ENCODE data around the gene ADAM29.
"Not testable (repeated sequence)": the region's sequence is repeated elsewhere in the genome, so short reads cannot be mapped to it uniquely, and the experiment has no call there.

ADAM29 gene

DNA sequence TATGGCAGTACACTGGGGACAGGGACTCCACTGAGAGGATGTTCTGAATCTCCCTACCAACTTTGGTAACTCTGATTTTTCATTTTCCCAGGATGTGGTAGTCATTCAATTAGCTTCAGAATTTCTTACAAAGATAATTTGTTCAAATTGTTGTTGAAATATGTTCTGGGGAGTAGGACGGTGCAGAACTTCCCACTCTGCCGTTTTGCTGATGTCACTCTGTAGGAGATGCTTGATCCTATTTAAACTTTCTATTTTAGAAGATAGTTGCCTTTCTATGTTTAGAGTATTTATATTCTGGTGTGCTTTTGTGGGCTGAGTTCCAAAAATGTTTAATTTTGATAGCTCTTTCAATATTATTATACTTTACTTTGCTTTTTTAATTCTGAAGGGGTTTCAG lies 55.2 kb downstream of the ADAM29 start:
- TF ChIP-seq, protein P1, sequence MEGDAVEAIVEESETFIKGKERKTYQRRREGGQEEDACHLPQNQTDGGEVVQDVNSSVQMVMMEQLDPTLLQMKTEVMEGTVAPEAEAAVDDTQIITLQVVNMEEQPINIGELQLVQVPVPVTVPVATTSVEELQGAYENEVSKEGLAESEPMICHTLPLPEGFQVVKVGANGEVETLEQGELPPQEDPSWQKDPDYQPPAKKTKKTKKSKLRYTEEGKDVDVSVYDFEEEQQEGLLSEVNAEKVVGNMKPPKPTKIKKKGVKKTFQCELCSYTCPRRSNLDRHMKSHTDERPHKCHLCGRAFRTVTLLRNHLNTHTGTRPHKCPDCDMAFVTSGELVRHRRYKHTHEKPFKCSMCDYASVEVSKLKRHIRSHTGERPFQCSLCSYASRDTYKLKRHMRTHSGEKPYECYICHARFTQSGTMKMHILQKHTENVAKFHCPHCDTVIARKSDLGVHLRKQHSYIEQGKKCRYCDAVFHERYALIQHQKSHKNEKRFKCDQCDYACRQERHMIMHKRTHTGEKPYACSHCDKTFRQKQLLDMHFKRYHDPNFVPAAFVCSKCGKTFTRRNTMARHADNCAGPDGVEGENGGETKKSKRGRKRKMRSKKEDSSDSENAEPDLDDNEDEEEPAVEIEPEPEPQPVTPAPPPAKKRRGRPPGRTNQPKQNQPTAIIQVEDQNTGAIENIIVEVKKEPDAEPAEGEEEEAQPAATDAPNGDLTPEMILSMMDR (IDR thresholded peaks at IDR 0.05; ENCODE audit: insufficient read depth, low read length, poor library complexity, severe bottlenecking) = no peak
- no peak for TF ChIP-seq EZH2phosphoT487 (conservative IDR thresholded peaks at IDR 0.05; ENCODE audit: low read length)
- Histone ChIP-seq H3K27ac (ENCODE audit: low read depth, low read length) (no peak overlapping the region), H3F3A (ENCODE audit: insufficient read depth) (no peaks in the 10 kb centered on the region), H3K4me2 (ENCODE audit: low read depth, low read length, poor library complexity, severe bottlenecking) (no peak overlapping the region), H3K9me3 (ENCODE audit: insufficient read depth, low read length) (no peaks in the 10 kb centered on the region), H3K9ac (ENCODE audit: low read length) (no peak overlapping the region), H3K9me2 (replicated peaks; ENCODE audit: insufficient read depth, low read length) (no peaks in the 10 kb centered on the region), H3K27me3 (ENCODE audit: low read length) (no peaks in the 10 kb centered on the region), H2AFZ (ENCODE audit: low read depth, low read length, severe bottlenecking) (no peak overlapping the region), H3K4me3 (ENCODE audit: insufficient read depth, low read length, poor library complexity, severe bottlenecking) (no peak overlapping the region), H3K79me2 (ENCODE audit: insufficient read depth, low read length) (no peaks in the 10 kb centered on the region), H3K36me3 (ENCODE audit: low read length) (peaks cover 6% of the 10 kb centered on the region; the same call in 1 of the 2 replicates), H4K20me1 (ENCODE audit: low read depth, low read length) (no peaks in the 10 kb centered on the region)

DNA sequence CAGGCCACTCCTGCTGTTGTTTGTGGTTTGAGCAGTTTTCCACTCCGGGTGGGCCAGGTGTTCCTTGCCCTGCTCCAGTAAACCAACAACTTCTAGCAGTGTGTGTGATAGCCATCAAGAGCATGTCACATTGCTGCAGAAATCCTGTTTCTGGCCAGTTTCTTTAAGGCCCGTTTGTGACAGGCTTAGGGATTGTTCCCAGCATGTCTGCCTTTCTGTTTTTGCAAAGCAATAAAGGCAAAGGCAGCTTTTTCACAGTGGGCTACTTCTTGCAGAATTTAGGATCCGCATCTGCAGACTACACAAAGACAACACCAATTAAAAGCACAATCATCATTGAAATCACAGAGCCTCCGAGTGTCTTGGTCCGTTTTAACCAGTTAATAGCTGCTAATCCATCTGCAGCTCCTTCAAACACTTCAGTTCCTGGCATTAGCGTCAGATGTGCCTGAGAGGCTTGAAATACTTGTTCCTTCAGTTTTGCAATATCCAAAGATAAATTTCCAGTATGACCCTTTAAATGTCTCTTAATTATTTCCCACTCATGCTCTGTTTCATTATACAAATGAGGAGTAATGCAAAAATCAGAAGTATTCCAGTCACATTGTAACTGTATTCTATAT lies 65.1 kb downstream of the ADAM29 start:
- no peak overlapping the region for H2AFZ ChIP-seq (ENCODE audit: low read depth, low read length, severe bottlenecking)
- no peak overlapping the region for H3K9ac ChIP-seq (ENCODE audit: low read length)

DNA sequence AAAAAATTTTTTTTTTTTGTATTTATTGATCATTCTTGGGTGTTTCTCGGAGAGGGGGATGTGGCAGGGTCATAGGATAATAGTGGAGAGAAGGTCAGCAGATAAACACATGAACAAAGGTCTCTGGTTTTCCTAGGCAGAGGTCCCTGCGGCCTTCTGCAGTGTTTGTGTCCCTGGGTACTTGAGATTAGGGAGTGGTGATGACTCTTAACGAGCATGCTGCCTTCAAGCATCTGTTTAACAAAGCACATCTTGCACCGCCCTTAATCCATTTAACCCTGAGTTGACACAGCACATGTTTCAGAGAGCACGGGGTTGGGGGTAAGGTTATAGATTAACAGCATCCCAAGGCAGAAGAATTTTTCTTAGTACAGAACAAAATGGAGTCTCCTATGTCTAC lies 65.7 kb downstream of the ADAM29 start:
- not testable (repeated sequence) for H3F3A ChIP-seq (ENCODE audit: insufficient read depth); H3K4me3 ChIP-seq (ENCODE audit: insufficient read depth, low read length, poor library complexity, severe bottlenecking); H4K20me1 ChIP-seq (ENCODE audit: low read depth, low read length); H3K9ac ChIP-seq (ENCODE audit: low read length); H3K27me3 ChIP-seq (ENCODE audit: low read length); H3K4me2 ChIP-seq (ENCODE audit: low read depth, low read length, poor library complexity, severe bottlenecking); H3K27ac ChIP-seq (ENCODE audit: low read depth, low read length); H2AFZ ChIP-seq (ENCODE audit: low read depth, low read length, severe bottlenecking); H3K9me2 ChIP-seq (replicated peaks; ENCODE audit: insufficient read depth, low read length); H3K36me3 ChIP-seq (ENCODE audit: low read length); H3K79me2 ChIP-seq (ENCODE audit: insufficient read depth, low read length)
- peaks cover 24% of the 10 kb centered on the region; the same call in 1 of the 2 replicates for H3K9me3 ChIP-seq (ENCODE audit: insufficient read depth, low read length)

More for the DNA sequence above, 65.1 kb downstream of the ADAM29 start:
- no peaks in the 10 kb centered on the region for H4K20me1 ChIP-seq (ENCODE audit: low read depth, low read length)
- no peaks in the 10 kb centered on the region for H3K9me2 ChIP-seq (replicated peaks; ENCODE audit: insufficient read depth, low read length)
- peaks cover 24% of the 10 kb centered on the region; the same call in 1 of the 2 replicates for H3K9me3 ChIP-seq (ENCODE audit: insufficient read depth, low read length)
- H3F3A ChIP-seq (ENCODE audit: insufficient read depth) = no peaks in the 10 kb centered on the region
- H3K36me3 ChIP-seq (ENCODE audit: low read length) = no peaks in the 10 kb centered on the region
- no peak overlapping the region for H3K4me2 ChIP-seq (ENCODE audit: low read depth, low read length, poor library complexity, severe bottlenecking)
- H3K4me3 ChIP-seq (ENCODE audit: insufficient read depth, low read length, poor library complexity, severe bottlenecking) = no peak overlapping the region
- TF ChIP-seq, protein P1 (IDR thresholded peaks at IDR 0.05; ENCODE audit: insufficient read depth, low read length, poor library complexity, severe bottlenecking) = no peak
- no peak for TF ChIP-seq EZH2phosphoT487 (conservative IDR thresholded peaks at IDR 0.05; ENCODE audit: low read length)
- H3K27me3 ChIP-seq (ENCODE audit: low read length) = no peaks in the 10 kb centered on the region
- no peak overlapping the region for H3K27ac ChIP-seq (ENCODE audit: low read depth, low read length)
- H3K79me2 ChIP-seq (ENCODE audit: insufficient read depth, low read length) = no peaks in the 10 kb centered on the region

DNA sequence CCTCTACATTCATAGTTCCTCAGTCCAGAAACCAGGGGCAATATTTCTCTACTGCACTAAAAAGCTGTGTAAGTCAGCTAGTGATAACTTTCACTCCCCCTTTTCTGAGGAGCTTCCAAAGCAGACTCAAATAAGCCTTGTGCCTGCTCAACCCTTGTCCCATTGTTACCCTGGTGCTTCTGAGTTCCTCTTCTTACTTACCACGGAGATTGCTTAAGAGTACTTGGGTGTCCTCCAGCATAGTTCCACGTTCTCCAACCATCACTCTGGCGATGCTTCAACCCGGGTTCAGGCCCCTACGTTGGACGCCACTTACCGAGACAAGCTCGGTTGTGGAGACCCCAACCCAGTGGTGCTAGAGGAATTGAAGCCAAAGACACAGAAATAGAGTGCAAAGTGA lies 71.6 kb downstream of the ADAM29 start:
- Histone ChIP-seq H3K9me2 (replicated peaks; ENCODE audit: insufficient read depth, low read length) (no peaks in the 10 kb centered on the region), H3K27me3 (ENCODE audit: low read length) (no peaks in the 10 kb centered on the region), H3K4me2 (ENCODE audit: low read depth, low read length, poor library complexity, severe bottlenecking) (no peak overlapping the region), H3K79me2 (ENCODE audit: insufficient read depth, low read length) (no peaks in the 10 kb centered on the region), H3F3A (ENCODE audit: insufficient read depth) (no peaks in the 10 kb centered on the region), H4K20me1 (ENCODE audit: low read depth, low read length) (no peaks in the 10 kb centered on the region), H3K9ac (ENCODE audit: low read length) (no peak overlapping the region), H3K36me3 (ENCODE audit: low read length) (peaks cover 2% of the 10 kb centered on the region; the same call in 1 of the 2 replicates), H3K4me3 (ENCODE audit: insufficient read depth, low read length, poor library complexity, severe bottlenecking) (no peak overlapping the region), H2AFZ (ENCODE audit: low read depth, low read length, severe bottlenecking) (no peak overlapping the region), H3K27ac (ENCODE audit: low read depth, low read length) (no peak overlapping the region), H3K9me3 (ENCODE audit: insufficient read depth, low read length) (peaks cover 39% of the 10 kb centered on the region; the same call in 1 of the 2 replicates)
- TF ChIP-seq EZH2phosphoT487 (conservative IDR thresholded peaks at IDR 0.05; ENCODE audit: low read length) = no peak
- TF ChIP-seq, protein P1 (IDR thresholded peaks at IDR 0.05; ENCODE audit: insufficient read depth, low read length, poor library complexity, severe bottlenecking) = no peak
